Fibroblast of the aortic adventitia (primary cell): ENCODE measurements around the gene SETX. TPM values are rescaled to one million over a fixed set of nuclear protein-coding genes. Genes with fewer than 3 reads are reported as not detected.

Source experiments
- DNase-seq: peaks from one replicate; pipeline ENCODE4 v3.0.0-alpha.2; 2010; ENCODE audit warnings: low read depth
- H3K4me3 ChIP-seq: 2 replicates; pipeline ENCODE4 v1.5.1; 2011; ENCODE audit warnings: low read depth, mild to moderate bottlenecking, control low read depth, low read length, moderate library complexity
- CTCF ChIP-seq: IDR thresholded peaks from 2 replicates; pipeline ENCODE4 v1.5.1; 2011; ENCODE audit warnings: mild to moderate bottlenecking, low read length, control low read depth, inconsistent platforms; ENCODE audit not compliant: insufficient read depth
- total RNA-seq: library from RNA; depleted of rRNA; stranded (reverse); fragments of >200 nt; gene quantifications from 2 replicates; pipeline ENCODE4 v1.2.3, GENCODE V29; 2012; ENCODE audit warnings: low replicate concordance

SETX gene
- total RNA-seq, 1 donor = 85.0 TPM

GRCh38 chr9:132233138-132233537 lies 121.6 kb downstream of the SETX start:
- no peak for DNase-seq
- H3K4me3 ChIP-seq = no peak overlapping the region
- no peak for TF ChIP-seq CTCF

GRCh38 chr9:132232522-132232921 lies 122.3 kb downstream of the SETX start:
- DNase-seq = no peak
- TF ChIP-seq CTCF = no peak
- no peak overlapping the region for H3K4me3 ChIP-seq

GRCh38 chr9:132231019-132231701 lies 123.6 kb downstream of the SETX start:
- DNase-seq = no peak
- no peak for TF ChIP-seq CTCF
- no peak overlapping the region for H3K4me3 ChIP-seq

- H3K4me3 ChIP-seq = no peak overlapping the region
- no peak for TF ChIP-seq CTCF
- DNase-seq = no peak
Observed at GRCh38 chr9:132230605-132231004, 124.2 kb downstream of the SETX start.

GRCh38 chr9:132228062-132228461 lies 126.7 kb downstream of the SETX start:
- no peak for TF ChIP-seq CTCF

GRCh38 chr9:132226571-132227430 lies 128.0 kb downstream of the SETX start:
- H3K4me3 ChIP-seq = no peak overlapping the region
- TF ChIP-seq CTCF = no peak

More at GRCh38 chr9:132228062-132228461, 126.7 kb downstream of the SETX start:
- no peak for DNase-seq
- no peak overlapping the region for H3K4me3 ChIP-seq

More at GRCh38 chr9:132226571-132227430, 128.0 kb downstream of the SETX start:
- no peak for DNase-seq
